Measurements from ENCODE around the gene CNNM4. TPM values are rescaled to one million over a fixed set of nuclear protein-coding genes. Genes with fewer than 3 reads are reported as not detected.
A peak's percentile ranks its signal among the peaks of the same experiment; 100 is the strongest.

The CNNM4 gene
- total RNA-seq, 3 donors from 2014 or later, result 53.4 to 134 (median 101) TPM

GRCh38 chr2:96767135-96767871 is 6.6 kb downstream of the CNNM4 start:
- peak in 2 of 3 donors; percentile 63 to 65 for DNase-seq
- H3K4me3 ChIP-seq, result no peak overlapping the region

GRCh38 chr2:96768083-96768561 is 7.4 kb downstream of the CNNM4 start:
- H3K36me3 ChIP-seq (ENCODE audit: low read depth), result no peaks in the 10 kb centered on the region
- intact Hi-C loops (cut with DNase I, micrococcal nuclease), result no loop called here
- H3K4me3 ChIP-seq, result no peak overlapping the region
- DNase-seq, result peak in 2 of 3 donors; percentile 67 to 72
- peaks cover 72% of the 10 kb centered on the region for H3K4me1 ChIP-seq (ENCODE audit: low read depth)
- TF ChIP-seq CTCF (IDR thresholded peaks at IDR 0.05), result no peak
- peak; percentile 57 for ATAC-seq
- H3K9me3 ChIP-seq, result no peaks in the 10 kb centered on the region

More at GRCh38 chr2:96767135-96767871, 6.6 kb downstream of the CNNM4 start:
- Histone ChIP-seq H3K36me3 (ENCODE audit: low read depth) (no peaks in the 10 kb centered on the region), H3K4me1 (ENCODE audit: low read depth) (peaks cover 68% of the 10 kb centered on the region), H3K9me3 (no peaks in the 10 kb centered on the region)
- ATAC-seq, result peak; percentile 48
- intact Hi-C loops (cut with DNase I, micrococcal nuclease), result no loop called here
- TF ChIP-seq CTCF (IDR thresholded peaks at IDR 0.05), result no peak

- no peak overlapping the region for H3K4me3 ChIP-seq
- ATAC-seq (peak; percentile 24), DNase-seq (peak in 2 of 3 donors; percentile 50 to 62)
- H3K9me3 ChIP-seq, result no peaks in the 10 kb centered on the region
- H3K36me3 ChIP-seq (ENCODE audit: low read depth), result no peaks in the 10 kb centered on the region
- intact Hi-C loops (cut with DNase I, micrococcal nuclease), result no loop called here
- peaks cover 73% of the 10 kb centered on the region for H3K4me1 ChIP-seq (ENCODE audit: low read depth)
- TF ChIP-seq CTCF (IDR thresholded peaks at IDR 0.05), result no peak
Measured at GRCh38 chr2:96769814-96770213, 9.1 kb downstream of the CNNM4 start.

- Histone ChIP-seq H3K36me3 (ENCODE audit: low read depth) (no peaks in the 10 kb centered on the region), H3K4me3 (no peak overlapping the region), H3K4me1 (ENCODE audit: low read depth) (peaks cover 67% of the 10 kb centered on the region), H3K9me3 (no peaks in the 10 kb centered on the region)
- ATAC-seq, result no peak
- DNase-seq, result no peak
- intact Hi-C loops (cut with DNase I, micrococcal nuclease), result no loop called here
- TF ChIP-seq CTCF (IDR thresholded peaks at IDR 0.05), result no peak
Measured at GRCh38 chr2:96770442-96771202, 9.9 kb downstream of the CNNM4 start.

GRCh38 chr2:96771796-96772618 is 11.3 kb downstream of the CNNM4 start:
- Histone ChIP-seq H3K9me3 (no peaks in the 10 kb centered on the region), H3K4me3 (no peak overlapping the region), H3K36me3 (ENCODE audit: low read depth) (no peaks in the 10 kb centered on the region), H3K4me1 (ENCODE audit: low read depth) (peaks cover 53% of the 10 kb centered on the region)
- TF ChIP-seq CTCF (IDR thresholded peaks at IDR 0.05), result peak; percentile 8
- DNase-seq, result peak; percentile 79 to 84 (median 81)
- intact Hi-C loops (cut with DNase I, micrococcal nuclease), result no loop called here
- ATAC-seq, result peak; percentile 65
